Medulla oblongata (tissue), 1 donor: ENCODE results near the gene PLCXD1.
"Not testable (repeated sequence)": the region's sequence is repeated elsewhere in the genome, so short reads cannot be mapped to it uniquely, and the experiment has no call there.

Experiments used
- DNase-seq: peaks from one replicate; pipeline ENCODE4 v3.0.0-alpha.2; 2015; ENCODE audit errors: extremely low spot score

Gene PLCXD1

DNA sequence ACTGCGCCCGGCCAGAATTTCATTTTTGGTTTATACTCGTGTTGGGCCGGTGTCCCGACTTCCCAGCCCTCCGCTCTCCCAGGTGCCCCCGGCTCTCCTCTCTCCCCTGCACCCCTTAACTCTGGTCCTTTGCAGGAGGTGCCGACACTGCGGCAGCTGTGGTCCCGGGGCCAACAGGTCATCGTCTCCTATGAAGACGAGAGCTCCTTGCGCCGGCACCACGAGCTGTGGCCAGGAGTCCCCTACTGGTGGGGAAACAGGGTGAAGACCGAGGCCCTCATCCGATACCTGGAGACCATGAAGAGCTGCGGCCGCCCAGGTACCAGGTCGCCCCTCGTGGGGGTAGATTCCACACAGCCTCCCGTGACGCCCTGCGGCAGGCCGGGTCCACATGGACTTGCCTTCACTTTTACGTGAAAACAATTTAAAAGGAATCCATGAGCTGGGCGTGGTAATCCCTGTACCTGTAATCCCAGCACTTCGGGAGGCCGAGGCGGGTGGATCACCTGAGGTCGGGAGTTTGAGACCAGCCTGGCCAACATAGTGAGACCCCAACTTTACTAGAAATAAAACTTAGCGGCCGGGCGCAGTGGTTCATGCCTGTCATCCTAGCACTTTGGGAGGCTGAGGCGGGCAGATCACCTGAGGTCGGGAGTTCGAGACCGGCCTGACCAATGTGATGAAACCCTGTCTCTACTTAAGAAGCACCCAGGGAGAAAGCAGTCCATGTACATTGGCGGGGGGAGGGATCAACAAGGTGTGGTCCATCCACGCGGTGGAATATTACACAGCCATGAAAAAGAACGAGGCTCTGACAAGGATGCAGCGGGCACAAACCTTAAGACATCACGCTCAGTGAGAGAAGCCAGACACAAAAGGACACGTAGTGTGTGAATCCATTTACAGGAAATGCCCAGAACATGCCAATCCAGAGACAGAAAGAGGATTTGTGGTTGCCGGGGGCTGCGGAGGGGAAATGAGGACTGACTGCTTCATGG is 12.0 kb downstream of the PLCXD1 start:
- no peak for DNase-seq

DNA sequence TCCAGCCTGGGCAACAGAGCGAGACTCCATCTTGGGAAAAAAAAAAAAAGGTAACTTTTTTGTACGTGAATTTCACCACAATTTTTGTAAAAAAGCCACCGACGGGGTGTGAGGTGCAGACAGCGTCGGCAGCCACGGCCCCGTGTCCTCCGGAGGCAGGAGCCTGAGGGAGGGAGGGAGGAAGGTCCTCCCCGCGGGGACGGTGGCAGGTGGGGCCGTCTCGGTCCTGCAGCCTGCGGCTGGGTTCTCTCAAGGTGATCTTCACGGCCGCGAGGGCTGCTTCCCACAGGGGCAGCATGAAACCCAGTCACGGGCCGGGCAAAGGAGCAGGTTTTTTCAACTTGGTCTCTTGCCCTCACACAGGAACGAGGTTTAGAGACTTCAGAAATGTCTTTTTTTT is 14.0 kb downstream of the PLCXD1 start:
- DNase-seq, result no peak

DNA sequence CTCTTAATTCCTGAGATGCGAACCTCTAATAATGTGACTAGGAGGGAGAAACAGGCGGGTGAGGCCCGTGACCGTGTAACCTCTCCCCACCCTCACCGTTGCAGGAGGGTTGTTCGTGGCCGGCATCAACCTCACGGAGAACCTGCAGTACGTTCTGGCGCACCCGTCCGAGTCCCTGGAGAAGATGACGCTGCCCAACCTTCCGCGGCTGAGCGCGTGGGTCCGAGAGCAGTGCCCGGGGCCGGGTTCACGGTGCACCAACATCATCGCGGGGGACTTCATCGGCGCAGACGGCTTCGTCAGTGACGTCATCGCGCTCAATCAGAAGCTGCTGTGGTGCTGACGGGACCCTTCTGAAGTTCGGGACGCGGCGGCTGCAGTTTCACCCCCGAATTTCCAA is 17.8 kb downstream of the PLCXD1 start:
- no peak for DNase-seq

DNA sequence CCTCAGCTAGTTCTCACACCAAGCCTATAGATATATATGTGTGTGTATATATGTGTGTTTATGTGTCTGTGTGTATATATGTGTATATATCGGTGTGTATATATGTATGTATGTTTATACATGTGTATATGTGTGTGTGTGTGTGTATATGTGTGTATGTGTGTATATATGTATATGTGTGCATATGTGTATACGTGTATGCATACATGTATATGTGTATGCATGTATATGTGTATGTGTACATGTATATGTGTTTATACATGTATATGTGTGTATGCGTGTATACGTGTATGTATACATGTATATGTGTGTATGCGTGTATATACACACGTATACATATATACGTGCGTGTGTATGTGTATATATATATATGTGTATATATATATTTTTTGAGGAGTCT is 19.2 kb downstream of the PLCXD1 start:
- DNase-seq, result no peak

DNA sequence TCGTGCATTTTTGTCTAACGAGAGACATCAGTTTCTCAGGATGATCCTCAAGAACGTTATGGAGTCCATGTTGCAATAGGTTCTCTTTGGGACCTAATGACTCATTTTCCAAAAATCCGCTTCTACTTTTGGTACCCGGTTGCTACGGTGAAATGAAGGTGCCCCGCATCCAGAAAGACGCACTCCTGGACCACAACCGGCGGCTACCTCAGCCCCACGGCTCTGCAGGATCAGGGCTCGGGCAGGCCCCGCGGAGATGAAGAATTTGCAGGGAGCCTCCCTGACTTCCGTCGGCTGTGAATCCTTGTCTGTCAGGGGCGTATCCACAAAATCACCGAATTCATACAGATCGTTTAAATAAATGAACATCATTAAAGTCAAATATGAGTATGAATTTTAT is 21.8 kb downstream of the PLCXD1 start:
- DNase-seq, result no peak

DNA sequence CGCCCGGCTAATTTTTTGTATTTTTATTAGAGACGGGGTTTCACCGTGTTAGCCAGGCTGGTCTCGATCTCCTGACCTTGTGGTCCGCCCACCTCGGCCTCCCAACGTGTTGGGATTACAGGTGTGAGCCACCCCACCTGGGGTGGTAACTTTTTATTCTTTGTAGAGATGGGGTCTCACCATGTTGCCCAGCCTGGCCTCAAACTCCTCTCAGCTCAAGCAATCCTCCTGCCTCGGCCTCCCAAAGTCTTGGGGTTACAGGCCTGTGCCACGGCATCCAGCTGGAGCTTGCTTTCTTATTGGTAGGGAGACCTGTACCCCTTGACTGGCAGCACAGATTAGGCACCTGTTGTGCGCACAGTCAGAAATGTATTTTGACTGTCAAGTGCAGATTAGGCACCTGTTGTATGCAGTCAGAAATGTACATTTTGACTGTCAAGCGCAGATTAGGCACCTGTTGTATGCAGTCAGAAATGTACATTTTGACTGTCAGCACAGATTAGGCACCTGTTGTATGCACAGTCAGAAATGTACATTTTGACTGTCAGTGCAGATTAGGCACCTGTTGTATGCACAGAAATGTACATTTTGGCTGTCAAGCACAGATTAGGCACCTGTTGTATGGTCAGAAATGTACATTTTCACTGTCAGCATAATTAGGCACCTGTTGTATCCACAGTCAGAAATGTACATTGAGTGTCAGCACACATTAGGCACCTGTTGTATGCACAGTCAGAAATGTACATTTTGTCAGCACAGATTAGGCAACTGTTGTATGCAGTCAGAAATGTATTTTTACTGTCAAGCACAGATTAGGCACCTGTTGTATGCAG is 24.8 kb downstream of the PLCXD1 start:
- not testable (repeated sequence) for DNase-seq

DNA sequence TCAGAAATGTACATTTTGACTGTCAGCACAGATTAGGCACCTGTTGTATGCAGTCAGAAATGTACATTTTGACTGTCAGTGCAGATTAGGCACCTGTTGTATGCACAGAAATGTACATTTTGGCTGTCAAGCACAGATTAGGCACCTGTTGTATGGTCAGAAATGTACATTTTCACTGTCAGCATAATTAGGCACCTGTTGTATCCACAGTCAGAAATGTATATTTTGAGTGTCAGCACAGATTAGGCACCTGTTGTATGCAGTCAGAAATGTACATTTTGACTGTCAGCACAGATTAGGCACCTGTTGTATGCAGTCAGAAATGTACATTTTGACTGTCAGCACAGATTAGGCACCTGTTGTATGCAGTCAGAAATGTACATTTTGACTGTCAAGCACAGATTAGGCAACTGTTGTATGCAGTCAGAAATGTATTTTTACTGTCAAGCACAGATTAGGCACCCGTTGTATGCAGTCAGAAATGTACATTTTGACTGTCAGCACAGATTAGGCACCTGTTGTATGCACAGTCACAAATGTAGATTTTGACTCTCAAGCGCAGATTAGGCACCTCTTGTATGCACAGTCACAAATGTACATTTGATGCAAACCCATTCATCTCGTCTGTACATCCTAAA is 25.6 kb downstream of the PLCXD1 start:
- DNase-seq, result not testable (repeated sequence)

DNA sequence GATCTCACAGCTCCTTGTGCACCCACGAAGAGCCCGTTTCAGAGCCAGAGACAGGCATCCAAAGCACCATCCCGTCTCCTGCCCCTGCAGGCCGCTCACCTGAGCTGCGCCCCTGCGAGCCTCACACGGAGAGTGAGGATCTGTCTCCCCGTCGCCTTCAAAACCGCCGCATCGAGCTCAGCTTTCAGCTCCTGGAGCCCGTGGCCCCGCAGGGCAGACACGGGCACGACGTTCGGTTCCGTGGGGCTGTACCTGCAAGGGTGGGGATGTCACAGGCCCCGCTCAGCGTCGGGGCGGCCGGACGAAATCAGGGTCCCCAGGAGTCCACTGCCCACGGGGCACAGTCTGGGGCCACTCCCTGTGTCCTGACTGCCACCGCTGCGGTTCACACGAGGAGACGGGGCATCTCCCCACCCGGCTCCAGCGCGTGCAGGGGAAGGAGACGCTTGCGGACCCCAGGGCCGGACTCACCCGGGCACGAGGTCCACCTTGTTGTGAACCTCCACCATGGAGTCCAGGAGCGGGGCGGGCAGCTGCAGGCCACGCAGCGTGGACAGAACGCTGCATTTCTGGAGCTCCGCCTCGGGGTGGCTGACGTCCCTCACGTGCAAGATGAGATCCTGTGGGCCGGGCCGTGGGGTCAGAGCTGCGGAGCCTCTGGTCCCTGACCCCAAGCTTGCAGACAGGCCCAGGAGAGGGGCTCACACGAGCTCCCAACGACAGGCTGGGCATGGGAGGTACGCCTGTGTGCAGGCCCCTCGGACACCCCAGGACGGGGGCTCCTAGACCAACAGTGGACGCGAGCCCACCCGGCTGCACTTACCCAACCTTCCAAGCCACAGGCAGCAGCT is 26.3 kb downstream of the PLCXD1 start:
- DNase-seq, result no peak

DNA sequence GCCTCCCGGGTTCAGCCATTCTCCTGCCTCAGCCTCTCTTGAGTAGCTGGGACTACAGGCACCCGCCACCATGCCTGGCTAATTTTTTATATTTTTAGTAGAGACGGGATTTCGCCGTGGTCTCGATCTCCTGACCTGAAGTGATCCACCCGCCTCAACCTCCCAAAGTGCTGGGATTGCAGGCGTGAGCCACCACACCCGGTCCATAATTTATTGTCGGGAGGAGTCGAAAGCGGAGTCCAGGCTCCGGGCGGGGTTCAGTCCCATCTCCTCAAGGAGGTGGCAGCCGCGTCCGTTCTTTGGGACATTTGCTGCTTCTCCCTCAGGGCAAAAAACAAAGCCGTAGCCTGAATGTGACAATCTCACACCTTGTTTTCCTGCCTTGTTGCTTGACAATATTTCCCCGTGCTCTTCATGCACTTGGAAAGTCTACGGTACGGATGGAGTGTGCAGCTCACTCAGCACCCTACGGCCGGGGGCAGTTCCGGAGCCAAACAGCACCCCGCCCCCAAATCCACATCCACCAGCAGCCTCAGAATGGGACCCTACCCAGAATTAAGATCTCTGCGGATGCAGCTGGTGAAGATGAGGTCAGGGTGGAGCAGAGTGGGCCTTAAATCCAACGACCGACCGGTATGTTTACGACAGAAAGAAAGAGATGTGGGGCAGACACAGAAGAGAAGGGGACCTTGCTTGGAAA is 27.8 kb downstream of the PLCXD1 start:
- no peak for DNase-seq

DNA sequence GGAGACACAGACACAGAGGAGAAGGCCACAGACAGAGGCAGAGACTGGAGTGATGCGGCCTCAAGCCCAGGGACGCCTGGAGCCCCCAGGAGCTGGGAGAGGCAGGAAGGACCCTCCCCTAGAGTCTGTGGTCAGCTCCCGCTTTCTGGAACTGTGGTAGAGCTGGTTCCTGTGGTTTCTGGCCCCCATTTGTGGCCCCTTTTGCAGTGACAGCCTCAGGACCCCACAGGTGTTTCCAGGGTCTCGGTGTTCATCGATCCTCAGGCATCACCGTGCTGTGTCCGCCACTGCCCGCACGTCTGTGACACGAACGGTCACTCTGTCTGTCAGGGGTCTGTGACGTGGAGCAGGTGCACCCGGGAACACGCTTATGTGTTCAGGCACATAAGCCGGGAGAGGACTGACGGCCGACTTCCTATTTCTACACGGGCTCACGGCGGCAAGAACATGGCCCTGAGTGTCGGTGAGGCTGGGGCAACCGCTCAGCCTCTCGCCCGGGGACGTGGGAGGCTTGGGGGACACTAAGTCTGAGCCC is 29.5 kb downstream of the PLCXD1 start:
- no peak for DNase-seq

DNA sequence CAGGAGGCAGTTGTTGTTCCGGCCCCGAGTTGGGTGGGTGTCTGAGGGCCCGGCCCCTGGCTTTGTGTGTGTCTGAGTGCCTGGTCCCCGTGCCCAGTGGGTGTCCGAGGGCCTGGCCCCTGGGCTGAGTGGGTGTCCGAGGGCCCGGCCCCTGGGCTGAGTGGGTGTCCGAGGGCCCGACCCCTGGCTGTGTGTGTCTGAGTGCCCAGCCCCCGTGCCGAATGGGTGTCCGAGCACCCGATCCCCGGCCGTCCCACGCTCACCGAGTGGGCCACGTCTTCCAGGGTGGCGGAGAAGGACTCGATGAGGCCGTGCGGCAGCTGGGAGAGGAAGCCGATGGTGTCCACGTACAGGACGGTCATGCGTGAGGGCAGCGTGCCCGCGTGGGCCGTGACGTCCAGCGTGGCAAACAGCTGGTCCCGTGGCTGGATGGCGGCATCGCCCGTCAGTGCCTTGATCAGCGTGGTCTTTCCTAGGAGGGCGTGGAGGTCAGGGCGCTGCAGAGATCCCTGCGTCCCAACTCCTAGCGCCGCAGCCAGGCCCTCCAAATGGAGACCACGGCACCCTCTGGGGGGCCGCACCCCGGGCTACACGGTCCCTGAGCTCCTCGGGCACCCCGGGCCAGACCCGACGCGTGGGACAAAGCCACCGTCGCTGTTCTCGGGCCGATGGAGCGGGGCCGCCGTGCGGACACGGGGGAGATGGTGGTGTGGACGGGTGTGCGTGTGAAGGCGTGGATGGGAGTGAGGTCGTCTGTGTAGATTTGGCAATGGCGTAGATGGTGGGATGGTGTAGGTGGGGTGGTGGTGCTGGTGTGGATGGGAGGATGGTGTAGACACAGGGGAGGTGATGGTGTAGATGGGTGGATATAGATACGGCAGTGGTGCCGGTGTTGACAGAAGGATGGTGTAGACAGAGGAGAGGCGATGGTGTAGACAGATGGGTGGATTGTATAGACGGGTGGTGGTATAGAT is 30.3 kb downstream of the PLCXD1 start:
- DNase-seq, result no peak

DNA sequence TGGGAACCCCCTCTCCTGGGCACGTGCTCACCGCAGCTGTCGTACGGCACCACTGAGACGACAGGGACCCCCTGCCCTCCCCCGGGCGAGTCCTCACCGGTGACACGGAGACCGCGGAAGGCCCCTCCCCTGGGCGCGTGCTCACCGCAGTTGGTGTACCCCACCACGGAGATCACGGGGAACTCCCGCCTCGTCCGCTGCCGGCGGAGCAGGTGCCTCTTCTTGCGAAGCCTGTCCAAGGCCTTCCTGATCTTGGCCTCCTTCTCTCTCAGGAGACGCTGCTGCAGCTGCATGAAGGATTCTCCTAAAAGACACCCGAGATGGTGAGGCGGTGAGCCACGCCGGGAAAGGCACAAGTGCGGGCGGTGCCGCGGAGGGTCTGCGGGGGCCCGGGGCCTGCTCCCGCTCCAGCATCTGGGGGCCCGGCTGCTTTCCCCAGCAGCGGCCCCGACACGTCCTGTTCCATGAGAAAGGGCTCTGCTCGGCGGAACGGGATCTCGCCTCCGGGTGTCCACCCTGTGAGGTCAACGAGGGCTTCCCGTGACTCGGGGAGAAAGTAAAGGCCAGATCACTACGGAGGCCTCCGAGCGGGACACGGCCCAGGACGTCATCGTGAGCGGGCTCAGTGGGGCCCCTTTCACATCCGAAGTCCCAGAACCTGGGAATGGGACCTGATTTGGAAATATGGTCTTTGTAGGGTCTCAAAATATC is 31.6 kb downstream of the PLCXD1 start:
- DNase-seq, result no peak

DNA sequence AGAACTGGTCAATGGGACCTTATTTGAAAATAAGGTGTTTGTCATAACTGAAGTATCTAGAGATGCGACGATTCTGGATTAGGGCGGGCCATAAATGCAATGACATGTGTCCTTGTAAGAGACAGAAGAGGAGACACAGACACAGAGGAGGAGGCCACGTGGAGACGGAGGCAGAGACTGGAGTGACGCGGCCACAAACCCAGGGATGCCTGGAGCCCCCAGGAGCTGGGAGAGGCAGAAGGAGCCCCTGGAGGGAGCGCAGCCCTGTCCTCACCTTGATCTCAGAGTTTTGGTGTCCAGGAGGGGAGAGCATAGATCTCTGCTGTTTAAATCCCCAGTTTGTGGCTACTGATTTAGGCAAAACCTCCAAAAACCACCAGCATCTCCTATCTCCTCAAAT is 32.4 kb downstream of the PLCXD1 start:
- DNase-seq, result no peak

DNA sequence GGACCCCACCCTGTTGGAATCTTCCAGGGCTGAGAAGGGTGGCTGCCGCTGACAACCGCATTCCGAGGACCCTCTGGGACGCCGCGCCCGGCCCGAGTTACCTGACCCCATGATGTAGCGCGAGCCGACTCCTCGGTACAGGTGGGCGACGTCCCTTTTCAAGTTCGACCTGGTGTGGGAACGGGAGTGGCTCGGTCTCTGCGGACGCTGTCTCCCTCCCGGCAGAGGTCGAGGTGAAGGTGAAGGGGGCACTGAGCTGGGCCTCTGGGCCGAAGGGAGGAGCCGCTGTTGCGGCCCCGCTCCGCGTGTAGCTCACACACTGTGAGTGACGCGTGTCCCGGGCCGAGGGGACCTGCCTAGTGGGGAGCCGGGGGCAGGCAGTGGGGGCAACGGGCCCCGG is 32.9 kb downstream of the PLCXD1 start:
- DNase-seq, result no peak

DNA sequence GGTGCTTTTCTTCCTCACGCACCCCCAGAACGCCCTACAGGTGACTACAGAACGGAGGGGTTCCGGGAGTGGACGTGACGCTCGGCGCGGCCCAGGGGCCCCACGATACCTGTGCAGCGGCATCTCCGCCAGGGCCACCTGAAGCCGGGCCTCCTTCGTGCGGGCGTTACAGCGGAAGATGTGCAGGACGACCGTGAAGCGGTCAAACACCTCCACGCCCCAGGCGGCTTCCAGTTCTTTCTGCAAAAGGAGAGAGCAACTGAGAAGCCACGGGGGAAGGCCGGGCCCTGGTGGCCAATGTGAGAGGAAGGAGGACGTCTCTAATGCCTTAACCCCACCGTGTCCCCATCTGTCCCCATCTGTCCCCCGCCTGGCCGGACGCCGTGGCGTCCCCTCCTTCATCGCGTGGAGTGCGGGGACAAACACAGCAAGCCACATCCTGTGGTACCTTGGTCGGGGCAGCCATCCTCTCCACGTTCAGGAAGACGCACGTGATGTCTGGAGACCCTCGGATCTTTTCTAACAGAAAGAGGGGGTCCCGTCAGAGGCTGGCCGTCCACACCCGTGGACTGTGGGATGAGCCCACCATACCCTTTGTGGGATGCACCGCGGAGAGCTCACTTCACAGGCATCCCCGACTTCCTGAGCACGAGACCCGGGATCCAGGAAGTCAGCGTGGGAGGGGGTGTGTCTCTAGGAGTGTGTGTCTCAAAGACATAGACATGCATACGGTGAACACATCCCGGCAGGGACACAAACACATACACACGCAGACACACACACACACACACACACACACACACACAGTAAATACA is 33.8 kb downstream of the PLCXD1 start:
- no peak for DNase-seq

DNA sequence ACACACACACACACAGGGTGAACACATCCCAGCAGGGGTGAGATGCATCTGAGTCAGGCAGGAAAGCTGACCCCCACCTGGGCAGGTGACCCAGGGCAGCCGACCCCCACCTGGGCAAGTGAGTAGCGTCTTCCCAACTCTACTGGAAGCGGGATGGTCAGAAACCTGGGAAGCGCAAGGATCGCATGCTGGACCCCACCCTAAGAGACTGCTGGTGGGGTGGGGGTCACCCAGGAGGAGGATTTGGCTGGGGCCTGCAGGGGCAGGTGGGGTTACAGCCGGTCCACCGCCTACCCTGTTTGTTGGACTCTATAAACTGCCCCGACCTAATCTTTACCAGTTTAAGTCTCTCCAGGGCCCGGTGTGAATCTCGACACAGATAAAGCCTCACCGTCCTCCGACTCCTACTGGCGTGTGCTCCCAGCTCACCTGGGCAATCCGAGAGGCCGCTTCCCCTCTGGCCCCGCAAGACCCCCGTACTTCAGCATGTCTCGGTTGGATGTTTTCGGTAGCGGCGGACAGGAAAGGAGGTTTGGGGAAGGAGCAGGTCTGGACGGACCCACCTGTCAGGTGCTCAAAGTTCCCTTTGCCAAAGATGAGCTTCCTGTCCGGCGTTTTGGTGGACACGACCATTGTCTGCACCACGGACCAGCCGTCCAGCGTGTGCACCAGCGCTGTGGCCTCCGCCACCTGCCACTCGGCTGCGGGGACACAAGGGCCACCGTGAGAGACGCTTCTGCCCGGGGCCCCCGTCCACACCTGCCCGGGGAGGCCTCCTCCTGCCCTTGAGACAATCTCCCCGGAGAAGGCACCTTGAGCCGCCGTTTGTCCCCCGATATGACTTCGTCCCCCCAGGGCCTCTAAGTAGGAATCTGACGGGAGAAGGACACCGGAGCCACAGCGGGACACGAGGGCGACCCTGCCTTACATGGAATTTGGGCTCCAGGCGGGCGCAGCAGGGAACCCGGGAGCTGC is 35.5 kb downstream of the PLCXD1 start:
- DNase-seq, result no peak
